ENCODE measurements around the gene FAT1.
"Not testable (repeated sequence)": the region's sequence is repeated elsewhere in the genome, so short reads cannot be mapped to it uniquely, and the experiment has no call there.

The FAT1 gene

GRCh38 chr4:186699881-186700397 is 23.7 kb downstream of the FAT1 start:
- DNase-seq (ENCODE audit: low spot score), result no peak

- DNase-seq (ENCODE audit: low spot score), result no peak
Measured at GRCh38 chr4:186699298-186699697, 24.4 kb downstream of the FAT1 start.

DNA sequence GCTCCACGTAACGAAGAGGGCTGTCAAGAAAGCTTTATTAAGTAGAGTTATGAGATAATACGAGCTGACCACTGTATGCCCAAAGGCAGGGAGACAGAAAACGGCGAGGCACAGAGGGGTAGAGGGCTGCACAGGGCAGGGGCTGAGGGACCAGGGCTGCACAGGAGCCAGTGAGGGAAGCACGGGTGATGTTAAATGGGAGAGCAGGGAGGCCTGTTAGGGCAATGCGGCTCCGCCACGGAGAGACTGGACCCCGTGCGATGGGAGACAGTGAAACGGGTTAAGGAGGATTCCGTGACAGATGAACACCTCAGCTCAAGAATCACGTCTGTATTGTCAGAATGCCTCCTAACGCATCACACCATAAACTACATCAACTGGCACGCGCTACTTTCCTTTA is 25.1 kb downstream of the FAT1 start:
- DNase-seq (ENCODE audit: low spot score), result no peak

DNA sequence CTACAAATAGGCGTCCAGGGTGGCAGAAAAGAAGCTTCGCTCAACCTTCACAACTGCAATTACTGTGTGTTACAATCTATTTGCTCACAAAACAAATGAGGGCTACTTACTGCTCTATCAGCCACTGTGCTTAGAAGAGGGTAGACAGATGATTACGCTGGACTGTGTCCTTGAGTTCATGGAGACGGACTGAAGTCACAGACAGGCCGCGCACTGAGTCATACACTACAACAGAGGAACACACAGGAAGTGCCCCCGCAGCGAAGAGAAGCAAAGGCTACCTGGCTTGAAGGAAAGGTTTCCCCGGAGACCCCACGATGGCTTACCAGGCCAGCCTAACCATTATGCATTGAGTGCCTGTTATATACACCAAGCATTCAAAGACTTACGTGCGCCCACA is 25.6 kb downstream of the FAT1 start:
- DNase-seq (ENCODE audit: low spot score), result no peak

- DNase-seq (ENCODE audit: low spot score), result no peak
Measured at GRCh38 chr4:186695392-186695791, 28.3 kb downstream of the FAT1 start.

DNA sequence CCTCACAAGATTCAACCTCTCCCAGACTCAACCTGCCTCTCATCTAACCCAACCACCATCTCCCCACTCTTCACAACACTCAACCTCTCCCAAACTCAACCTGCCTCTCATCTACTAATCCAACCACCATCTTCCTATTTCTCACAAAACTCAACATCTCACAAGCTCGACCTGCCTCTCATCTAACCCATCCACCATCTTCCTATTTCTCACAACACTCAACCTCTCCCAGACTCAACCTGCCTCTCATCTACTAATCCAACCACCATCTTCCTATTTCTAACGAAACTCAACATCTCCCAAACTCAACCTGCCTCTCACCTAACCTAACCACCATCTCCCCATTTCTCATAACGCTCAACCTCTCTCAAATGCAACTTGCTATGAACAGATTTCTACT is 29.8 kb downstream of the FAT1 start:
- no peak for DNase-seq (ENCODE audit: low spot score)

- no peak for DNase-seq (ENCODE audit: low spot score)
Measured at GRCh38 chr4:186693159-186693815, 30.4 kb downstream of the FAT1 start.

DNA sequence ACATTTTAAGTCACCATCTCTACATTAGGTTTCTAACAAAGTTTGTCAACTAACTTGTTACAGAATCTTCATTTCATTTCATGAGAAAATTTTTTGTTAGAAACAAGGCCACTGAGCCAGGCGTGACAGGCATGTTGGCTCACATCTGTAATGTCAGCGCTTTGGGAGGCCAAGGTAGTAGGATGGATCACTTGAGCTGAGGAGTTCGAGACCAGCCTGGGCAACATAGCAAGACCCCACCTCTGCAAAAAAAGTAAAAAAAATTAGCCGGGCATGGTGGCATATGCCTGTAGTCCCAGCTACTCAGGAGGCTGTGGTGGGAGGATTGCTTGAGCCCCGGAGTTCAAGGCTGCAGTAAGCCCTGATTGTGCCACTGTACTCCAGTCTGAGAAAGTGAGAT is 32.3 kb downstream of the FAT1 start:
- no peak for DNase-seq (ENCODE audit: low spot score)

DNA sequence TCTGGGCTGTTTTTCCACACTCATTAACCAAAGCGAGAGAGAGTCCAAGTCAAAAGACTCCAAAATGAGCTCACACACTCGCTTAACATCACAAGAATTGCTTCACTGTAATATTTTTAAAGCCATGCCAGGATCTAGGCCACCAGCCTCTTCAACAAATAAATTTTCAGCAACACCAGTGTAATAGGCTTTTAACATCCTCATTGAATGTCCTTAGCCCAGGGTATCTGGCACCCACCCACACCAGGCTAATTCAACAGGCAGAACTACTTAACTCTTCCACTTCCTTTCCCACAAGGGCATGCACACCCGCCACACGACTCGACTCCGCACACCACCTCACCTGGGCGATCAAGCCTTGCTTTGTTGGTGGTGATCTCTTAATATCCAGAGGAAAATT is 34.2 kb downstream of the FAT1 start:
- DNase-seq (ENCODE audit: low spot score), result no peak

DNA sequence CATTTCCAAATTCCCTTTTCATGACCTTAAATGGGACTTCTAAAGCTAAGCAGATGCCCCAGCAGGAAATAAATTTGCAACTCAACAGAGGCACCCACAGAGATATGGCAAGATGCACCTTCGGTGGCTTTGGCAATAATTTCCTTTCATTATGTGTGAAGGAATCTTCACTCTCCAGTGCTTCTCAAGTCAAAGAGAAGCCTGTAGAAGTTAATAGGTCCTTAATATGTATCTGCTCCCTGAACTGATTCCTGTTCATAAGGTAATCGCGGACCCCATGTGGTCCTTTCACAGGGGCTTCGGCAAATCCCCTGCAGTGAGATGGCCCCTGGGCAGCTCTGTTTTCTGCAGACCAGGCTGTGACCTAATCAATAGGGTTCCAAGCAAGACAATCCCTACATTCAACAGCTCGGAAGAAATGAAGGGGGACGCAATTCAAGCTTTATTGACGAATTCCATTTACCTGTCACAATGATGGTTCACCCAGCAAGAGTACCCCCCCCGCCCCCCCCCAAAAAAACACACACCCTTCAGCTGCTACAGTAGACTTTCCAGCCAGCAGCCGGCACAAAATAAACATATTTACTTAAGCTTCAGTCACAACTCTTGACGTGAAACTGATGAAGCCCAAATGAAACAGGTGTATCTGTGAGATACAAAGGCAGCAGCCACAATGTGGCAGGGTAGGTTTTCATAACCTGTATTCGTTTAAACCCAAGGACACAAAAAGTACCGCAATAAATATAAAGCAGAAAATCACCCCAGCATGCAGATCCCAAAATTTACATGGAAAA is 35.3 kb downstream of the FAT1 start:
- no peak for DNase-seq (ENCODE audit: low spot score)

DNA sequence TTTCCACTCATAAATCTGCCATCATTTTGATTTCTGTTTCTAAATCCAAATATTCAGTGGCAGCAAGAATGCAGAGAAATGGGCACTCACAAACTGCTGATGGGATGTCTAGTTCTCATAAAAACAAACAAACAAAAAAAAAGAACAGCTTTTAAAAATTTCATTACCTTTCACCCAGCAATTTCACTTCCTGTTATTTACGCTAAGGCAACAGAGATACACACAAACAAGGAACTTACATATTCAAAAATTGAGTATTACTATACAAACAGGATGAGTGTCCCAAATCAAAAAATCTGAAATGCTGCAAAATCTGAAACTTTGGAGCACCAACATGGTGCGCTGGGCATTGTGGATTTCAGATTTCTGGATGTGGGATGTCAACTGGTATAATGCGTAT is 36.4 kb downstream of the FAT1 start:
- DNase-seq (ENCODE audit: low spot score), result no peak

DNA sequence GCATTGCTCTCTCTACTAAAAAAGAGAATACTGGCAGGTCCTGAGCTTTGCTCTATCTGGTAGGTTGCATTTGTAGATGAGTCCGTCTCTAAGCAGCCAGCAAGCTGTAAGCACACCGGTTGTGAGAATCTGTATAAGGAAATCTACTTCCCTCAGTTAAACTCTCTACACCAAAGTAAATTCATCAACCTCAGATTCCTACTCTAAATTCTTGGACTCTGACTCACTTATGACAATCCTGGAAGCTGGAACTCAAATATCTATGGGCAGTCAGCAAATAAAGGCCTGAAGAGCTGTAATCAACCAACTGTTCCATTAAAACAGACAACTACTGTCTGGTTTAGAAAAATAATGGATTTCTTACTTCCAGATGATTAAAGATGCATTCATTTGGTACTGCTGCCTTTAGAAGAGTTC is 37.9 kb downstream of the FAT1 start:
- DNase-seq (ENCODE audit: low spot score), result peak; percentile 6

DNA sequence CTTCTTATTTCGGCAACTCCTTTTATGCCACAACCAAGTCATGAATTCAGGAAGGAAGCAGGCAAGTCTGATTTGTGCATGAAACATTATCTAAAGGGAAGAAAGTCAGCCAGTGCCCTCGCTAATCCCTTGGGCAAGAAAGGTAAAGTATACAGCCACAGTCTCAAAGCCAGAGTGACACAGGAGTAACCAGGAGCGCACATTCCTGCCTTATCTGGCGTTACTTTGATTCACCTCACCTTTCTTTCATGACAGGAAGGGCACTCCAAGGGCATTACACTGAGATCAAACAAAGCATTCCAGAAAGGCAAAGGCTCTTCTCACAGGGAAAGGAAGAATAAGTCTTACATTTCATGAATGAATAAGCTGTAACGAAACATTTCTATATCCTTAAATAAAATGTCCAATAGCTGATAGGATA is 38.8 kb downstream of the FAT1 start:
- DNase-seq (ENCODE audit: low spot score), result no peak

DNA sequence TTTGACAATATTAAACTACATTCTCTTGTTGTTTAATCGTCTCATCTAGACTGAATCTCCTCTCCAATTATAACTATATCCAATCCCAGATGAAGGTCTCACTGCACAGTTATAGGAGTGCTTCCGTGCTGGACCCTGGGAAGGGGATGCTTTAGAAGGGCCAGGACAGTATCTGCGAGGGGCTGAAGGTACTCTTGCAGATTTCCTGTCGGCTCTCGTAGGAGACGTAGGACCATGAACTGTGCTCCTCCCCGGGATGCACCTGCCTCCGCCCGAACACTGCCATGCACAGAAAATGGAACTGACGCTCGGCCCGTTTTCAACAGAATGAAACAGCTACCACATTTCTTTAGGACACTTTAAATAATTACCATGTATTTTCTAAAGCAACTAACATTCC is 39.4 kb downstream of the FAT1 start:
- DNase-seq (ENCODE audit: low spot score), result no peak

GRCh38 chr4:186680641-186681040 is 43.0 kb downstream of the FAT1 start:
- DNase-seq (ENCODE audit: low spot score), result no peak

DNA sequence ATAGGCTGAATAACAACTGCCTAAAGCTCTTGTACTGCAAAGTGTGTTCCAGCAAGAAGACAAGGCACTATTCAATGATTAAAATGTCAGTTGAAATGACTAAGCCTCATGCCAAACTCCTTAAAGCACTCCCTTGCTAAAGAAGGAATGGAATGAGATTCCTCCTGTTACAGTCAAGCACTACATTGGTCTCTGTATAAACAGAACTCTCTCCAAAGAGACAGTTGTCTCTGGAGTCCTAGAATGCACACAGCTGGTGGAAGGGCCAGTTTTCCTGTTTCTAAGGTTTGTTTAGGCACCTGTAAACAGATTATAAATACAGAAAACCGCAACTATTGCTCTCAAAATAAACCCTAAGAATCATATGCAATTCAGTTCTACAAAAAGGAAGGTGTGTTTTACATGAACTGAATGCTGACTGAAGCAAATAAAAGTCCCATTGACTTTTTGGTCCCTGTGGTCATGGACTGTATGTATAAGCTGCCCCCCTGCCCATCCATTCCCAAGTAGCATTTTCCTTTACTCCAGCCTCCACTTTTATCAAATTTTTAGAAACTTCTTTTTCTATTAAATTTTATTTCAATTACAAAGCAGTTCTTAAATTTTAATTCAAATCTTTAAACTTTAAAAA is 47.0 kb downstream of the FAT1 start:
- no peak for DNase-seq (ENCODE audit: low spot score)

DNA sequence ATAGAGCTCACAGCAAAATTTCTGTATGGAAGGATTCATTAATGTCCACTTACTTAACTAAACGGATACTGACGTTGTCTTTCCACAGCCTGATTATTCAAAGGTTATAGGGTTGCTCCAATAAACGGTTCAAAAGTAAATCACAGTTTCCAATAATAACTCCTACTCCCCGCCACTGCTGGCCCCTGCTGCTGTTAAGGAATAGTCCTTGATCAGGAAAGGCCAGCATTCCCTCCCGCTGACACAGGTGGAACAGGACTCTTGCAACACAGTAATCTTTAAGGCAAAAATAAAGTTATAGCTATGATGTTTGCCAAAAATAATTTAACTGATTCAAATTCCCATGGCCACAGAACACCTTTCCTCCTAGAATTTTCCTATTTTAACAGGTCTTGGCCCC is 53.9 kb downstream of the FAT1 start:
- DNase-seq (ENCODE audit: low spot score), result no peak

GRCh38 chr4:186669159-186669731 is 54.4 kb downstream of the FAT1 start:
- DNase-seq (ENCODE audit: low spot score), result no peak

- DNase-seq (ENCODE audit: low spot score), result no peak
Measured at GRCh38 chr4:186666750-186667149, 56.9 kb downstream of the FAT1 start.

GRCh38 chr4:186666252-186666651 is 57.4 kb downstream of the FAT1 start:
- DNase-seq (ENCODE audit: low spot score), result no peak

DNA sequence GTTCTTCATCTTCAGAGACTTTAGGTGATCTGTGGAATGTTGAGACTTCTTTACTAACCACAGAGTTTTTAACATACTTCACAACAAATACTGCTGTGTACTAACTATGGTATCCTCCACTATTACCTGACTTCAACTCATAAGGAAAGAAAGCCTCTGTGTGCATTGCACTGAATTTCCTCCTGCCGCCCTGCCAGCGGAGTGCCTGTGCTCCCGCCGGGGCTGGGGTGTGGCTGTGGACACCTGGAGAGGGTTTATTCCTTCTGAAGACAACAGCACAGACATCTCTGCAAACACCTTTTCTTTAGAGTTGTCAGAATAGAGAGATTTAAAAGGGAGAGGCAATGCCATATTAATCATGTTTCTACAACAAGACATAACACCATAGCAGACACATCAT is 63.3 kb downstream of the FAT1 start:
- DNase-seq (ENCODE audit: low spot score), result no peak

DNA sequence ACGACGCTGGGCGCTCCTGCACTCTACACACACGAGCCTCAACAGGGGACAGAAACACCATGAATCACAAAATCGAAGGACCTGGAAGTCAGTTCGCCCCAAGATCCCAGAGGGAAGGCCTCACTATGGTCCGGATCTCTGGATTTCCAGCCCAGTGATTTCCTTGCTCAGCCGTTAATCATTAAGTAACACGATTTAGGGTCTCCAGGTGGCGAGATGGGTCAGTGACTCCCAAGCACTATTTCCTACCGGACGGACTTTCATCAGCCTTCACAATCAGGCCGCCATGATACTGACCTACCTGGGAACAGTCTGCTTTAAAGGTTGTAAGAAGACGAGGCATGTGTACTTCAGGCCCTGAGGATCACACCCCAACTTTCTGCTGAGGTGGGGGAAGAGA is 63.7 kb downstream of the FAT1 start:
- DNase-seq (ENCODE audit: low spot score), result no peak

GRCh38 chr4:186659456-186659855 is 64.2 kb downstream of the FAT1 start:
- not testable (repeated sequence) for DNase-seq (ENCODE audit: low spot score)
